Endodermal cell (in vitro differentiated cells): ENCODE data around the gene AKR1C8. TPM values are rescaled to one million over a fixed set of nuclear protein-coding genes. Genes with fewer than 3 reads are reported as not detected.
A peak's percentile ranks its signal among the peaks of the same experiment; 100 is the strongest.

Experiments
- DNase-seq: peaks from one replicate; pipeline ENCODE4 v3.0.0-alpha.2; 2017
- H3K27ac ChIP-seq: 2 replicates; pipeline ENCODE4 v1.5.1; 2013; ENCODE audit warnings: mild to moderate bottlenecking, low read depth, low read length, moderate library complexity
- H3K27me3 ChIP-seq: 2 replicates; pipeline ENCODE4 v1.6.1; 2013; ENCODE audit warnings: mild to moderate bottlenecking, low read length, moderate library complexity; ENCODE audit not compliant: insufficient read depth, control insufficient read depth, poor library complexity, severe bottlenecking
- H3K36me3 ChIP-seq: 2 replicates; pipeline ENCODE4 v1.7.0; 2013; ENCODE audit warnings: mild to moderate bottlenecking, low read length, moderate library complexity; ENCODE audit not compliant: control insufficient read depth, insufficient read depth
- H3K4me1 ChIP-seq: one replicate; pipeline ENCODE4 v1.7.0; 2013; ENCODE audit warnings: low read length; ENCODE audit not compliant: control insufficient read depth, insufficient read depth
- H3K4me3 ChIP-seq: 2 replicates; pipeline ENCODE4 v1.5.1; 2013; ENCODE audit warnings: mild to moderate bottlenecking, low read length, moderate library complexity
- H3K9ac ChIP-seq: 2 replicates; pipeline ENCODE4 v1.6.1; 2013; ENCODE audit warnings: mild to moderate bottlenecking, low read length, moderate library complexity; ENCODE audit not compliant: poor library complexity, severe bottlenecking; ENCODE audit errors: extremely low read depth
- H3K9me3 ChIP-seq: 2 replicates; pipeline ENCODE4 v1.6.1; 2013; ENCODE audit warnings: mild to moderate bottlenecking, low read length, moderate library complexity; ENCODE audit not compliant: control insufficient read depth
- H3K27ac Mint-ChIP-seq: 2 replicates; pipeline ENCODE4 v1.8.0; 2020; ENCODE audit warnings: mixed read lengths
- H3K27me3 Mint-ChIP-seq: 2 replicates; pipeline ENCODE4 v1.8.0; 2021; ENCODE audit warnings: mild to moderate bottlenecking, mixed read lengths; ENCODE audit not compliant: insufficient read depth
- H3K36me3 Mint-ChIP-seq: 2 replicates; pipeline ENCODE4 v1.8.0; 2020; ENCODE audit warnings: low read depth, mixed read lengths
- H3K4me1 Mint-ChIP-seq: 2 replicates; pipeline ENCODE4 v1.8.0; 2020; ENCODE audit warnings: mixed read lengths
- H3K4me3 Mint-ChIP-seq: 2 replicates; pipeline ENCODE4 v1.8.0; 2020; ENCODE audit warnings: mild to moderate bottlenecking, moderate library complexity, mixed read lengths
- H3K9me3 Mint-ChIP-seq: 2 replicates; pipeline ENCODE4 v1.8.0; 2020; ENCODE audit warnings: mild to moderate bottlenecking, mixed read lengths
- CTCF ChIP-seq: fragments of 200-600 bp; sonication (generic); conservative IDR thresholded peaks from 2 replicates; pipeline ENCODE4 v1.5.0; 2021; ENCODE audit warnings: antibody characterized with exemption, mild to moderate bottlenecking
- WGBS, 2 experiments: methylation state at CpG; one replicate each; pipeline versions ENCODE4 v1.1.5 to v1.1.7; 2013; ENCODE audit warnings: missing lambda C conversion rate in 2 of 2, mixed read lengths in 1 of 2; ENCODE audit not compliant: insufficient coverage in 1 of 2, insufficient read length in 1 of 2; 5-methylcytosine and 5-hydroxymethylcytosine counted together
- total RNA-seq, 2 donors: library from RNA; stranded (reverse); fragmentation: NEBNext Ultra II Directional in 1 of 2; extraction: Animal tissue kit (Norgen Biotek cat#: 25700) in 1 of 2; gene quantifications; 2 replicates in 1 of 2; 3 replicates in 1 of 2; pipeline ENCODE4 v1.2.1, GENCODE V29; 2021

Gene AKR1C8
- total RNA-seq, 2 donors from 2014 or later, result not detected

- no peak overlapping the region for H3K4me3 ChIP-seq
- no peaks in the 10 kb centered on the region for H3K9me3 ChIP-seq
- Mint-ChIP-seq H3K4me1 (no peaks in the 10 kb centered on the region), H3K27ac (no peak overlapping the region), H3K27me3 (no peaks in the 10 kb centered on the region), H3K4me3 (no peak overlapping the region), H3K9me3 (peaks cover 28% of the 10 kb centered on the region), H3K36me3 (no peaks in the 10 kb centered on the region)
- no peak overlapping the region for H3K27ac ChIP-seq
- no peaks in the 10 kb centered on the region for H3K36me3 ChIP-seq
- no peaks in the 10 kb centered on the region for H3K4me1 ChIP-seq
- TF ChIP-seq CTCF, result peak; percentile 68
- no peaks in the 10 kb centered on the region for H3K27me3 ChIP-seq
- 85 to 88% methylated on average over 7 to 8 of the region's 8 CpGs for WGBS, 2 experiments
- DNase-seq, result peak; percentile 72
- H3K9ac ChIP-seq, result no peak overlapping the region
Measured at GRCh38 chr10:5199398-5199797, 14.4 kb upstream of the AKR1C8 start.

- Histone ChIP-seq H3K27ac (no peak overlapping the region), H3K4me3 (no peak overlapping the region), H3K9me3 (no peaks in the 10 kb centered on the region), H3K9ac (no peak overlapping the region), H3K27me3 (no peaks in the 10 kb centered on the region), H3K4me1 (no peaks in the 10 kb centered on the region), H3K36me3 (no peaks in the 10 kb centered on the region)
- Mint-ChIP-seq H3K27ac (no peak overlapping the region), H3K4me3 (no peak overlapping the region), H3K27me3 (no peaks in the 10 kb centered on the region), H3K9me3 (peaks cover 20% of the 10 kb centered on the region), H3K36me3 (no peaks in the 10 kb centered on the region), H3K4me1 (no peaks in the 10 kb centered on the region)
- no peak for DNase-seq
- 98% methylated on average over 3 of the region's 3 CpGs; no CpG with 5 or more reads in 1 of the 2 experiments for WGBS, 2 experiments
- TF ChIP-seq CTCF, result no peak
Measured at GRCh38 chr10:5198386-5198785, 13.4 kb upstream of the AKR1C8 start.

- Histone ChIP-seq H3K36me3 (no peaks in the 10 kb centered on the region), H3K4me1 (no peaks in the 10 kb centered on the region), H3K27ac (no peak within 1 kb of the TSS), H3K27me3 (no peaks in the 10 kb centered on the region), H3K9ac (no peak within 1 kb of the TSS), H3K9me3 (no peaks in the 10 kb centered on the region), H3K4me3 (no peak within 1 kb of the TSS)
- DNase-seq, result no peak
- TF ChIP-seq CTCF, result no peak
- Mint-ChIP-seq H3K4me3 (no peak within 1 kb of the TSS), H3K27ac (no peak within 1 kb of the TSS), H3K4me1 (no peaks in the 10 kb centered on the region), H3K27me3 (no peaks in the 10 kb centered on the region), H3K9me3 (peaks cover 7% of the 10 kb centered on the region), H3K36me3 (no peaks in the 10 kb centered on the region)
- WGBS, 2 experiments, result 82 to 92% methylated on average over 3 to 4 of the region's 4 CpGs
Measured at GRCh38 chr10:5196702-5197113, 11.8 kb upstream of the AKR1C8 start, which contains the start of gene AKR1C4. Gene AKR1C4, plus strand, starts transcription at chr10:5196837. Its CDS starts 31 bp downstream, at chr10:5196868.
